ENCODE measurements around the gene SLC5A9.

The SLC5A9 gene

DNA sequence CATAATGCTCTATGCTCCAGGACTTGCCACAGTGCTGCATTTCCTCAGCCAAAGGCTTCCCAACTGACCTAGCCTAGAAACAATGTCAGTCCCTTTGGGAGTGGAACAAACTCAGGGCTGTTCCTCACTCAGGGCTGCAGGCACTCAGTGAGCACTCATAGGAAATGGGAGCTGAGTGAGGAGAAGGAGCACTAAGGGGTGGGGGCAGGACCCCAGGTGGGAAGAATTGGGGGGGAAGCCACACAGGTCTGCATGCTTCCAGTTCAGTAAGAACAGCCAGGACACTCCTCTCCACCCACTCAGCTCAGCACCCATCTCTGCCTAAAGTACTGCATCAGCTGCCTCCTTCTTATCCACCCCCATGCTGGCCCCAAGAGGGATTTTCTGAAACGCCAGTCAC lies 7.3 kb upstream of the SLC5A9 start:
- Mint-ChIP-seq H3K4me3 (no peak overlapping the region), H3K9me3 (no peaks in the 10 kb centered on the region), H3K27ac (no peak overlapping the region), H3K4me1 (no peaks in the 10 kb centered on the region), H3K36me3 (ENCODE audit: low read depth) (no peaks in the 10 kb centered on the region), H3K27me3 (ENCODE audit: low read depth) (peaks cover 45% of the 10 kb centered on the region)
- TF ChIP-seq, protein P1, sequence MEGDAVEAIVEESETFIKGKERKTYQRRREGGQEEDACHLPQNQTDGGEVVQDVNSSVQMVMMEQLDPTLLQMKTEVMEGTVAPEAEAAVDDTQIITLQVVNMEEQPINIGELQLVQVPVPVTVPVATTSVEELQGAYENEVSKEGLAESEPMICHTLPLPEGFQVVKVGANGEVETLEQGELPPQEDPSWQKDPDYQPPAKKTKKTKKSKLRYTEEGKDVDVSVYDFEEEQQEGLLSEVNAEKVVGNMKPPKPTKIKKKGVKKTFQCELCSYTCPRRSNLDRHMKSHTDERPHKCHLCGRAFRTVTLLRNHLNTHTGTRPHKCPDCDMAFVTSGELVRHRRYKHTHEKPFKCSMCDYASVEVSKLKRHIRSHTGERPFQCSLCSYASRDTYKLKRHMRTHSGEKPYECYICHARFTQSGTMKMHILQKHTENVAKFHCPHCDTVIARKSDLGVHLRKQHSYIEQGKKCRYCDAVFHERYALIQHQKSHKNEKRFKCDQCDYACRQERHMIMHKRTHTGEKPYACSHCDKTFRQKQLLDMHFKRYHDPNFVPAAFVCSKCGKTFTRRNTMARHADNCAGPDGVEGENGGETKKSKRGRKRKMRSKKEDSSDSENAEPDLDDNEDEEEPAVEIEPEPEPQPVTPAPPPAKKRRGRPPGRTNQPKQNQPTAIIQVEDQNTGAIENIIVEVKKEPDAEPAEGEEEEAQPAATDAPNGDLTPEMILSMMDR (IDR thresholded peaks at IDR 0.05; ENCODE audit: unreplicated experiment in 3 of 3): no peak

DNA sequence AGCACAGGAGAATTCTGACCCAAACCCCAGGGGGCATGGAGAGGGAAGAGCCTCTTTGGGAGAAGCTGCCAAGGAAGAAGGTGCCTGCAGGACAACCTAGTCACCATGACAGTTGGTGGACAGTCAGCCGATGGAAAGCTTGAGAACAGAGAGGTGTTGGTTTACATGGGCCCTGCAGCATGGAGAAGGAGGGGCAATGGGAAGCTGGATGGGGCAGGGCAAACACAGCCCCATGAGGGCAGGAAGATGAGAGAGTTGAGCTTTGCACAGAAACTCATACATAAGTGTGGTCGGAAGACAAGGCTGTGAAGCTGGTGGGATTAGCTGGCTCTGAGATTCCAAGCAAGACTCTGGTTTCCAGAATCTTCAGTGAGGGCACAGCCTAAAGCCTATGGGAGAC lies 6.6 kb upstream of the SLC5A9 start:
- Mint-ChIP-seq H3K4me1 (no peaks in the 10 kb centered on the region), H3K36me3 (ENCODE audit: low read depth) (no peaks in the 10 kb centered on the region), H3K27me3 (ENCODE audit: low read depth) (peaks cover 40% of the 10 kb centered on the region), H3K9me3 (no peaks in the 10 kb centered on the region), H3K4me3 (no peak overlapping the region), H3K27ac (no peak overlapping the region)
- TF ChIP-seq, protein P1 (IDR thresholded peaks at IDR 0.05; ENCODE audit: unreplicated experiment in 3 of 3): no peak

DNA sequence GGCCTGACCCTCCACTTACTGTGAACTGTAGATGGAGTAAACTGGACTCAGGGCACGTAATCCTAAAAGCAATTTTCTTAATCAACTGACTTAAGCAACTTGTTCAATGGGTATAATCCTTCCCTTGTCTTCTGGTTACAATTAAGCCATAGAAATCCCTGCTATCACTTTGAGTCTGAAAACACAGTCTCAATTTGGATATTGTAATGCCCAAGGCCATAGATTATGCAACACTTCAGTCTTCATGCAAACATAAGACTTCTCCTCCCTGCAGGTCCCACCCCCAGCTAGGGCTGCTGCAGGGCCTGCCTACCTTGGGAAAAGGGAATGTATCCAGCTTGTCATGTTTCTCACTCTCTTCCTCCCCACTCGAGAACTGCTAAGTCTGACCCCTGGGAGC lies 6.2 kb upstream of the SLC5A9 start:
- TF ChIP-seq, protein P1 (IDR thresholded peaks at IDR 0.05; ENCODE audit: unreplicated experiment in 3 of 3): no peak
- peaks cover 41% of the 10 kb centered on the region for H3K27me3 Mint-ChIP-seq (ENCODE audit: low read depth)

DNA sequence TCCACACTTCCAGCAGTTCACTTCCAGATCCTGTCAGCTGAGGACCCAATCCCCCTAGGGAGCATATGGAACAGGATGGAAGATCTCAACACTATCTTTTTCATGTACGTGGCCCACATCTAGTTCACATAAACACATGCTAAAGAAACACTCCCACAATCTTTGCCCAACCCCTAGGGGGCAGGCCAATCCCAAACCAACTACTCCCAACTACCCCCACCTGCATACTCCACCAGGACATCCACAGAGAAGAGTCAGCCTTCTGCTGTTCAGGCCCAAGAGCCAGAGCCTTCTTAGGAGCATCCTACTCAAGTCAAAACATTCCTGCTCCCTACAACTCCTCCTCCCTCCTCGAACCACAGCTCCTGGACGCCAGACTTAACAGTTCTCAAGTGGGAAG lies 5.6 kb upstream of the SLC5A9 start:
- H3K9me3 Mint-ChIP-seq: no peaks in the 10 kb centered on the region
- TF ChIP-seq, protein P1 (IDR thresholded peaks at IDR 0.05; ENCODE audit: unreplicated experiment in 3 of 3): no peak
- peaks cover 36% of the 10 kb centered on the region for H3K27me3 Mint-ChIP-seq (ENCODE audit: low read depth)
- H3K4me1 Mint-ChIP-seq: no peaks in the 10 kb centered on the region
- no peak overlapping the region for H3K27ac Mint-ChIP-seq
- no peaks in the 10 kb centered on the region for H3K36me3 Mint-ChIP-seq (ENCODE audit: low read depth)
- no peak overlapping the region for H3K4me3 Mint-ChIP-seq

More for the DNA sequence above, 6.2 kb upstream of the SLC5A9 start:
- Mint-ChIP-seq H3K27ac (no peak overlapping the region), H3K36me3 (ENCODE audit: low read depth) (no peaks in the 10 kb centered on the region), H3K4me1 (no peaks in the 10 kb centered on the region), H3K4me3 (no peak overlapping the region), H3K9me3 (no peaks in the 10 kb centered on the region)

DNA sequence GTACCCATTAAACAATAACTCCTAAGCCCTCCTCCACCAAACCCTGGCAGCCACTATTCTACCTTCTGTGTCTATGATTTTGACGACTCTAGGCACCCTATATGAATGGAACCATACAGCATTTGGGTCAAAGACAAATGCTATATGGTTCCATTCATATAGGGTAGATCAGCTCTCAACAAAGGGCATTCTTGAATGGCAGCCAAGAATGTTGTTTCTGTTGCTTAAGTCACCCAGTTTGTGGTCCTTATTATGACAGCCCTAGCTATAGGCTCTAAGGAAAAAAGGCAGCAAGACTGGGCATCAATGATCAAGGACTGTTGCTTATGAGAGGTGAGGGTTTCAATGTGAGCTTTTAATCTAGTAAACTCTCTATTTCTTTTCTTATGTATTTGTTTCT lies 4.7 kb upstream of the SLC5A9 start:
- no peak overlapping the region for H3K27ac Mint-ChIP-seq
- no peak overlapping the region for H3K4me3 Mint-ChIP-seq
- TF ChIP-seq, protein P1 (IDR thresholded peaks at IDR 0.05; ENCODE audit: unreplicated experiment in 3 of 3): no peak
- no peaks in the 10 kb centered on the region for H3K4me1 Mint-ChIP-seq
- no peaks in the 10 kb centered on the region for H3K9me3 Mint-ChIP-seq
- no peaks in the 10 kb centered on the region for H3K36me3 Mint-ChIP-seq (ENCODE audit: low read depth)
- H3K27me3 Mint-ChIP-seq (ENCODE audit: low read depth): peaks cover 36% of the 10 kb centered on the region

DNA sequence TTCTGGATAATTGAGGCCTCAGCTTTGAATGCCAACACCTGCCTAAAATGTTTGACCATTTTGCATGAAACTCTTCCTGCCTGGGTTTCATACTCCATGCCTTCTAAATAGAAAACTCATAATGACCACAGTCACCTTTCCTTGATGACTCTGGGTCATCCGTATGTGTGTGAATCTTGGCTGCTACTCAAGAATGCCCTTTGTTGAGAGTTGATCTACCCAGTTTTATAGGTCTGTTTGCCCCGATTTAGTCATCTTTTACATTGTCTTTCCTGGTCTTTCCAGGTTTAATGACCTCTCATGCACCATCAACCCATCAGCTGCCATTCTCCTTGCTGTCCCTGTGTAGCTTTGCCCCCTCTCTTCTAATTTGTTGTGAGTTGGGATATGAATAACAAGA lies 2.7 kb upstream of the SLC5A9 start:
- H3K4me3 Mint-ChIP-seq: no peak overlapping the region
- no peaks in the 10 kb centered on the region for H3K36me3 Mint-ChIP-seq (ENCODE audit: low read depth)
- H3K27me3 Mint-ChIP-seq (ENCODE audit: low read depth): peaks cover 32% of the 10 kb centered on the region
- H3K4me1 Mint-ChIP-seq: no peaks in the 10 kb centered on the region
- TF ChIP-seq, protein P1 (IDR thresholded peaks at IDR 0.05; ENCODE audit: unreplicated experiment in 3 of 3): no peak
- H3K27ac Mint-ChIP-seq: no peak overlapping the region
- no peaks in the 10 kb centered on the region for H3K9me3 Mint-ChIP-seq

Data from nephron (organoid).